GM12878 (cell line): ENCODE measurements around the gene ZNF823. TPM values are rescaled to one million over a fixed set of nuclear protein-coding genes. Genes with fewer than 3 reads are reported as not detected.

Experiments
- ATAC-seq: fragments of 200-7000 bp; cut with Tn5 transposase; 3 replicates; pipeline ENCODE4 v1.9.1; 2020; ENCODE audit warnings: mild to moderate bottlenecking, moderate library complexity
- BruUV-seq: library from RNA; stranded (reverse); fragments of 400-500 nt; replicated peaks from 2 replicates; lab custom pipeline; 2021; lab: Mats Ljungman, UMichigan
- CTCF ChIA-PET: fragments of 300-600 bp; sonication (Branson Sonifier 250); formaldehyde crosslinking; extraction: SDS; loops from one replicate; lab custom pipeline; 2021; ENCODE audit warnings: inconsistent platforms; lab: Yijun Ruan, JAX
- POLR2A ChIA-PET: fragments of 350-600 bp; formaldehyde crosslinking; extraction: SDS; loops from one replicate; lab custom pipeline; 2021; ENCODE audit warnings: inconsistent platforms; lab: Charles Lee
- RAD21 ChIA-PET: fragments of 300-600 bp; sonication (Branson Sonifier 250); formaldehyde crosslinking; loops from one replicate; lab custom pipeline; 2023; ENCODE audit warnings: antibody characterized with exemption; ENCODE audit not compliant: unreplicated experiment; lab: Charles Lee
- SMC1A ChIA-PET: fragments of 300-600 bp; sonication (Branson Sonifier 250); formaldehyde crosslinking; loops from one replicate; lab custom pipeline; 2023; ENCODE audit not compliant: unreplicated experiment, uncharacterized antibody; lab: Charles Lee
- DNase-seq: peaks from one replicate; pipeline ENCODE4 v3.0.0-alpha.2; 2011; ENCODE audit warnings: low read depth, low spot score
- FAIRE-seq: peaks from 3 replicates; lab custom pipeline; 2011; peaks lifted over from hg19 to GRCh38; lab: Jason Lieb, UNC
- H2AFZ ChIP-seq: 2 replicates; pipeline ENCODE4 v1.6.0; 2011; ENCODE audit warnings: low read depth, low read length, control low read depth; ENCODE audit not compliant: control insufficient read depth
- H3K27ac ChIP-seq: 2 replicates; pipeline ENCODE4 v1.5.1; 2011; ENCODE audit warnings: control low read depth; ENCODE audit not compliant: control insufficient read depth, insufficient read depth
- H3K27me3 ChIP-seq, 2 experiments: replicated peaks in 1 of 2; 2 replicates each; pipeline versions ENCODE4 v1.6.0 to v1.6.1; 2011; ENCODE audit warnings: low read length in 1 of 2; ENCODE audit not compliant: control insufficient read depth in 2 of 2, insufficient read depth in 2 of 2
- H3K36me3 ChIP-seq, 2 experiments: 2 replicates each; pipeline ENCODE4 v1.5.1; 2011; ENCODE audit warnings: low read length in 1 of 2; ENCODE audit not compliant: control insufficient read depth in 2 of 2, insufficient read depth in 2 of 2
- H3K4me1 ChIP-seq: 2 replicates; pipeline ENCODE4 v1.6.1; 2011; ENCODE audit warnings: mild to moderate bottlenecking, low read length, moderate library complexity, mixed read lengths; ENCODE audit not compliant: control insufficient read depth, insufficient read depth
- H3K4me2 ChIP-seq: 2 replicates; pipeline ENCODE4 v1.6.0; 2011; ENCODE audit warnings: control low read depth; ENCODE audit not compliant: control insufficient read depth, insufficient read depth
- H3K4me3 ChIP-seq: fragments of 200-600 bp; sonication (generic); 2 replicates; pipeline ENCODE4 v1.5.1; 2016
- H3K79me2 ChIP-seq: 2 replicates; pipeline ENCODE4 v1.6.0; 2011; ENCODE audit warnings: low read length; ENCODE audit not compliant: control insufficient read depth, insufficient read depth
- H3K9ac ChIP-seq: 2 replicates; pipeline ENCODE4 v1.8.0; 2011; ENCODE audit warnings: low read length, control low read depth, mixed read lengths; ENCODE audit not compliant: control insufficient read depth, insufficient read depth
- H3K9me3 ChIP-seq: replicated peaks from 3 replicates; pipeline ENCODE4 v1.5.1; 2011; ENCODE audit warnings: mild to moderate bottlenecking, low read length; ENCODE audit not compliant: control insufficient read depth, insufficient read depth
- H4K20me1 ChIP-seq: 2 replicates; pipeline ENCODE4 v1.6.0; 2011; ENCODE audit not compliant: control insufficient read depth, insufficient read depth
- CREB1 ChIP-seq: IDR thresholded peaks from 2 replicates; pipeline ENCODE4 v1.6.1; 2012; ENCODE audit warnings: low read depth, mild to moderate bottlenecking, inconsistent platforms
- ETV6 ChIP-seq, 2 experiments: fragments of 450-650 bp in 1 of 2; IDR thresholded peaks in 1 of 2; conservative IDR thresholded peaks in 1 of 2; 2 replicates each; pipeline ENCODE4 v1.6.1; 2014; ENCODE audit warnings: antibody characterized with exemption in 1 of 2, borderline replicate concordance in 1 of 2, low read depth in 1 of 2, mild to moderate bottlenecking in 1 of 2, moderate library complexity in 1 of 2
- EZH2 ChIP-seq: IDR thresholded peaks from 2 replicates; pipeline ENCODE4 v1.6.1; 2012; ENCODE audit warnings: low read depth, mild to moderate bottlenecking, control low read depth, inconsistent platforms, low read length, borderline replicate concordance; ENCODE audit not compliant: control insufficient read depth
- FOXK2 ChIP-seq: fragments of 450-650 bp; IDR thresholded peaks from 2 replicates; pipeline ENCODE4 v1.6.1; 2017; ENCODE audit warnings: mild to moderate bottlenecking, moderate library complexity
- GATAD2B ChIP-seq: fragments of 450-650 bp; conservative IDR thresholded peaks from 2 replicates; pipeline ENCODE4 v1.6.1; 2017; ENCODE audit warnings: low read depth, mild to moderate bottlenecking, moderate library complexity
- IKZF2 ChIP-seq, 2 experiments: fragments of 450-650 bp; IDR thresholded peaks; 2 replicates each; pipeline ENCODE4 v1.6.1; 2017; ENCODE audit warnings: mild to moderate bottlenecking in 2 of 2, moderate library complexity in 2 of 2
- MEF2A ChIP-seq: IDR thresholded peaks from 2 replicates; pipeline ENCODE4 v1.6.1; 2011; ENCODE audit warnings: low read depth, mild to moderate bottlenecking, low read length, moderate library complexity; ENCODE audit not compliant: insufficient read depth
- NFIC ChIP-seq: IDR thresholded peaks from 2 replicates; pipeline ENCODE4 v1.6.1; 2012; ENCODE audit warnings: low read depth, mild to moderate bottlenecking, inconsistent platforms, low read length, moderate library complexity
- NRF1 ChIP-seq: conservative IDR thresholded peaks from 2 replicates; pipeline ENCODE4 v1.6.1; 2011; ENCODE audit warnings: mild to moderate bottlenecking, low read depth, low read length, improper control_type of control experiment
- POU2F2 ChIP-seq: IDR thresholded peaks from 3 replicates; pipeline ENCODE4 v1.6.1; 2011; ENCODE audit warnings: low read depth, mild to moderate bottlenecking, low read length, borderline replicate concordance
- RB1 ChIP-seq: fragments of 450-650 bp; formaldehyde crosslinking; IDR thresholded peaks from 2 replicates; pipeline ENCODE4 v1.6.1; 2017; ENCODE audit warnings: mild to moderate bottlenecking, borderline replicate concordance
- RFX5 ChIP-seq: IDR thresholded peaks from 2 replicates; pipeline ENCODE4 v1.6.1; 2011; ENCODE audit warnings: low read depth, low read length, improper control_type of control experiment
- SMC3 ChIP-seq: IDR thresholded peaks from 2 replicates; pipeline ENCODE4 v1.6.1; 2011; ENCODE audit warnings: low read length, improper control_type of control experiment, borderline replicate concordance
- SREBF1 ChIP-seq: IDR thresholded peaks from 2 replicates; pipeline ENCODE4 v1.6.1; 2012; ENCODE audit warnings: mild to moderate bottlenecking, low read length
- SREBF2 ChIP-seq: IDR thresholded peaks from 2 replicates; pipeline ENCODE4 v1.6.1; 2012; ENCODE audit warnings: mild to moderate bottlenecking, low read length
- TAF1 ChIP-seq: IDR thresholded peaks from 2 replicates; pipeline ENCODE4 v1.6.1; 2011; ENCODE audit warnings: mild to moderate bottlenecking, low read depth, low read length, borderline replicate concordance
- TARDBP ChIP-seq: IDR thresholded peaks from 2 replicates; pipeline ENCODE4 v1.6.1; 2016; ENCODE audit warnings: borderline replicate concordance
- USF2 ChIP-seq: IDR thresholded peaks from 2 replicates; pipeline ENCODE4 v1.6.1; 2011; ENCODE audit warnings: low read depth, low read length, improper control_type of control experiment, borderline replicate concordance
- WGBS: methylation state at CpG from one replicate; pipeline ENCODE4 v1.1.6; 2016; ENCODE audit warnings: low lambda C conversion rate; ENCODE audit not compliant: insufficient replicate concordance, insufficient coverage; ENCODE audit errors: missing lambda C conversion rate; 5-methylcytosine and 5-hydroxymethylcytosine counted together
- in situ Hi-C: fragments of 300-500 bp; cut with MboI; formaldehyde crosslinking; loops from 9 replicates; pipeline ENCODE4 v1.14.3; 2018; ENCODE audit warnings: mixed read lengths
- intact Hi-C: fragments of 100-400 bp; cut with micrococcal nuclease; formaldehyde crosslinking; loops from one replicate; pipeline ENCODE4 v1.14.2; 2022; ENCODE audit not compliant: unreplicated experiment
- polyA plus RNA-seq, 11 experiments: library from polyadenylated mRNA; depleted of rRNA in 4 of 11; unstranded in 6 of 11; stranded (reverse) in 5 of 11; fragments of >200 nt; fragmentation: Nextera tagmentation in 4 of 11; fragmentation: Illumina TruSeq in 1 of 11; extraction: Ambion mirVana in 4 of 11; extraction: Trizol in 1 of 11; gene quantifications; 1 replicate in 1 of 11; 2 replicates in 10 of 11; pipeline versions ENCODE4 v1.2.1 to v1.2.3, GENCODE V29; 2011 to 2016; ENCODE audit warnings: inconsistent platforms in 2 of 11, missing spikeins in 2 of 11, low read depth in 1 of 11
- total RNA-seq, 4 experiments: library from RNA; depleted of rRNA in 3 of 4; stranded (reverse); fragments of >200 nt in 3 of 4; fragmentation: Illumina TruSeq in 1 of 4; extraction: Trizol in 1 of 4; gene quantifications; 2 replicates each; pipeline versions ENCODE4 v1.2.1 to v1.2.3, GENCODE V29; 2013 to 2021
- TF ChIP-seq, protein P1 (sequence below): fragments of 450-650 bp; IDR thresholded peaks from 2 replicates; pipeline ENCODE4 v1.6.1; 2017; ENCODE audit warnings: mild to moderate bottlenecking, moderate library complexity
- TF ChIP-seq, protein P2 (sequence below): fragments of 450-650 bp; IDR thresholded peaks from 2 replicates; pipeline ENCODE4 v1.6.1; 2017; ENCODE audit warnings: mild to moderate bottlenecking

The ZNF823 gene
- total and polyA plus RNA-seq, 10 of the 15 experiments (the other 5 are each of a cell fraction or from before 2014, with no cell fraction given) = 3.3 to 8.0 (median 4.5) TPM

- H4K20me1 ChIP-seq = no peaks in the 10 kb centered on the region
- in situ Hi-C loops (no loop called here), intact Hi-C loops (no loop called here)
- H3K4me3 ChIP-seq = no peak overlapping the region
- H3K9me3 ChIP-seq = peaks cover 1% of the 10 kb centered on the region; the same call in 2 of the 3 replicates
- no TSS peak for BruUV-seq
- 100% methylated on average over 3 of the region's 3 CpGs for WGBS
- ChIA-PET SMC1A (no interaction called here), CTCF (no interaction called here), POLR2A (no interaction called here), RAD21 (no interaction called here)
- TF ChIP-seq SREBF1 (no peak), TAF1 (no peak), RB1 (no peak), IKZF2 (IDR thresholded peaks at IDR 0.05) (no peak), NFIC (no peak), FOXK2 (no peak), POU2F2 (no peak), RFX5 (no peak), EZH2 (no peak), CREB1 (no peak), SREBF2 (no peak), SMC3 (no peak), MEF2A (no peak), GATAD2B (no peak), TARDBP (no peak), USF2 (no peak), ETV6 (conservative IDR thresholded peaks at IDR 0.05 in 1 of 2, IDR thresholded peaks at IDR 0.05 in 1 of 2; ENCODE audit: borderline replicate concordance in 1 of 2, low read depth in 1 of 2) (no peak), NRF1 (no peak)
- TF ChIP-seq, protein P1, sequence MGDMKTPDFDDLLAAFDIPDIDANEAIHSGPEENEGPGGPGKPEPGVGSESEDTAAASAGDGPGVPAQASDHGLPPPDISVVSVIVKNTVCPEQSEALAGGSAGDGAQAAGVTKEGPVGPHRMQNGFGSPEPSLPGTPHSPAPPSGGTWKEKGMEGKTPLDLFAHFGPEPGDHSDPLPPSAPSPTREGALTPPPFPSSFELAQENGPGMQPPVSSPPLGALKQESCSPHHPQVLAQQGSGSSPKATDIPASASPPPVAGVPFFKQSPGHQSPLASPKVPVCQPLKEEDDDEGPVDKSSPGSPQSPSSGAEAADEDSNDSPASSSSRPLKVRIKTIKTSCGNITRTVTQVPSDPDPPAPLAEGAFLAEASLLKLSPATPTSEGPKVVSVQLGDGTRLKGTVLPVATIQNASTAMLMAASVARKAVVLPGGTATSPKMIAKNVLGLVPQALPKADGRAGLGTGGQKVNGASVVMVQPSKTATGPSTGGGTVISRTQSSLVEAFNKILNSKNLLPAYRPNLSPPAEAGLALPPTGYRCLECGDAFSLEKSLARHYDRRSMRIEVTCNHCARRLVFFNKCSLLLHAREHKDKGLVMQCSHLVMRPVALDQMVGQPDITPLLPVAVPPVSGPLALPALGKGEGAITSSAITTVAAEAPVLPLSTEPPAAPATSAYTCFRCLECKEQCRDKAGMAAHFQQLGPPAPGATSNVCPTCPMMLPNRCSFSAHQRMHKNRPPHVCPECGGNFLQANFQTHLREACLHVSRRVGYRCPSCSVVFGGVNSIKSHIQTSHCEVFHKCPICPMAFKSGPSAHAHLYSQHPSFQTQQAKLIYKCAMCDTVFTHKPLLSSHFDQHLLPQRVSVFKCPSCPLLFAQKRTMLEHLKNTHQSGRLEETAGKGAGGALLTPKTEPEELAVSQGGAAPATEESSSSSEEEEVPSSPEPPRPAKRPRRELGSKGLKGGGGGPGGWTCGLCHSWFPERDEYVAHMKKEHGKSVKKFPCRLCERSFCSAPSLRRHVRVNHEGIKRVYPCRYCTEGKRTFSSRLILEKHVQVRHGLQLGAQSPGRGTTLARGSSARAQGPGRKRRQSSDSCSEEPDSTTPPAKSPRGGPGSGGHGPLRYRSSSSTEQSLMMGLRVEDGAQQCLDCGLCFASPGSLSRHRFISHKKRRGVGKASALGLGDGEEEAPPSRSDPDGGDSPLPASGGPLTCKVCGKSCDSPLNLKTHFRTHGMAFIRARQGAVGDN = no peak
- TF ChIP-seq, protein P2, sequence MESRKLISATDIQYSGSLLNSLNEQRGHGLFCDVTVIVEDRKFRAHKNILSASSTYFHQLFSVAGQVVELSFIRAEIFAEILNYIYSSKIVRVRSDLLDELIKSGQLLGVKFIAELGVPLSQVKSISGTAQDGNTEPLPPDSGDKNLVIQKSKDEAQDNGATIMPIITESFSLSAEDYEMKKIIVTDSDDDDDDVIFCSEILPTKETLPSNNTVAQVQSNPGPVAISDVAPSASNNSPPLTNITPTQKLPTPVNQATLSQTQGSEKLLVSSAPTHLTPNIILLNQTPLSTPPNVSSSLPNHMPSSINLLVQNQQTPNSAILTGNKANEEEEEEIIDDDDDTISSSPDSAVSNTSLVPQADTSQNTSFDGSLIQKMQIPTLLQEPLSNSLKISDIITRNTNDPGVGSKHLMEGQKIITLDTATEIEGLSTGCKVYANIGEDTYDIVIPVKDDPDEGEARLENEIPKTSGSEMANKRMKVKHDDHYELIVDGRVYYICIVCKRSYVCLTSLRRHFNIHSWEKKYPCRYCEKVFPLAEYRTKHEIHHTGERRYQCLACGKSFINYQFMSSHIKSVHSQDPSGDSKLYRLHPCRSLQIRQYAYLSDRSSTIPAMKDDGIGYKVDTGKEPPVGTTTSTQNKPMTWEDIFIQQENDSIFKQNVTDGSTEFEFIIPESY = no peak
- H3K36me3 ChIP-seq = no peaks in the 10 kb centered on the region
- H2AFZ ChIP-seq = no peak overlapping the region
- no peak overlapping the region for H3K9ac ChIP-seq
- no peak for ATAC-seq
- H3K27me3 ChIP-seq = no peaks in the 10 kb centered on the region
- no peak for DNase-seq
- H3K27ac ChIP-seq = no peak overlapping the region
- H3K4me1 ChIP-seq = no peaks in the 10 kb centered on the region
- no peak for FAIRE-seq
- H3K79me2 ChIP-seq = no peaks in the 10 kb centered on the region
- no peak overlapping the region for H3K4me2 ChIP-seq
Observed at GRCh38 chr19:11705474-11705873, 33.3 kb downstream of the ZNF823 start.
